Natural killer cell (primary cell): Measurements from ENCODE around the gene PDE4D. TPM values are rescaled to one million over a fixed set of nuclear protein-coding genes. Genes with fewer than 3 reads are reported as not detected.

Experiments used
- ATAC-seq, 3 donors: fragments of 150-1000 bp in 2 of 3; fragments of 200-7000 bp in 1 of 3; cut with Tn5 transposase; 1 replicate in 1 of 3; 2 replicates in 2 of 3; pipeline ENCODE4 v1.10.0; 2021; ENCODE audit warnings: mild to moderate bottlenecking in 2 of 3, moderate library complexity in 2 of 3
- DNase-seq, 2 donors: peaks; one replicate each; pipeline versions ENCODE4 v3.0.0 to v3.0.0-alpha.2; 2013 to 2021; ENCODE audit warnings: mixed read lengths in 1 of 2
- H3K27ac ChIP-seq: one replicate; pipeline ENCODE4 v1.5.1; 2013; ENCODE audit warnings: mild to moderate bottlenecking, low read length
- H3K27me3 ChIP-seq: one replicate; pipeline ENCODE4 v1.6.1; 2013; ENCODE audit warnings: low read length; ENCODE audit not compliant: control insufficient read depth, insufficient read depth
- H3K36me3 ChIP-seq: one replicate; pipeline ENCODE4 v1.6.1; 2013; ENCODE audit warnings: low read length; ENCODE audit not compliant: control insufficient read depth, insufficient read depth
- H3K4me1 ChIP-seq: one replicate; pipeline ENCODE4 v1.6.1; 2013; ENCODE audit warnings: low read length; ENCODE audit not compliant: control insufficient read depth, insufficient read depth
- H3K4me3 ChIP-seq: one replicate; pipeline ENCODE4 v1.5.1; 2013; ENCODE audit warnings: low read length
- H3K9me3 ChIP-seq: one replicate; pipeline ENCODE4 v1.6.1; 2013; ENCODE audit warnings: low read length; ENCODE audit not compliant: control insufficient read depth, insufficient read depth
- H3K27ac Mint-ChIP-seq, 2 donors: one replicate each; pipeline ENCODE4 v1.8.0; 2022; ENCODE audit warnings: mild to moderate bottlenecking in 2 of 2, mixed read lengths in 2 of 2, moderate library complexity in 1 of 2
- H3K27me3 Mint-ChIP-seq, 2 donors: one replicate each; pipeline ENCODE4 v1.8.0; 2022; ENCODE audit warnings: low read depth in 2 of 2, mixed read lengths in 2 of 2
- H3K36me3 Mint-ChIP-seq: one replicate; pipeline ENCODE4 v1.8.0; 2022; ENCODE audit warnings: mixed read lengths
- H3K4me1 Mint-ChIP-seq, 2 donors: one replicate each; pipeline ENCODE4 v1.8.0; 2022; ENCODE audit warnings: mixed read lengths in 2 of 2
- H3K4me3 Mint-ChIP-seq: one replicate; pipeline ENCODE4 v1.8.0; 2022; ENCODE audit warnings: mild to moderate bottlenecking, moderate library complexity, mixed read lengths
- H3K9me3 Mint-ChIP-seq, 2 donors: one replicate each; pipeline ENCODE4 v1.8.0; 2022; ENCODE audit warnings: mixed read lengths in 2 of 2
- CTCF ChIP-seq: fragments of 200-600 bp; IDR thresholded peaks from one replicate; pipeline ENCODE4 v1.8.0; 2022; ENCODE audit warnings: antibody characterized with exemption
- WGBS: methylation state at CpG from one replicate; pipeline ENCODE4 v1.1.7; 2013; ENCODE audit warnings: missing lambda C conversion rate; ENCODE audit not compliant: insufficient coverage; 5-methylcytosine and 5-hydroxymethylcytosine counted together
- intact Hi-C: fragments of 100-400 bp; cut with micrococcal nuclease; formaldehyde crosslinking; loops from one replicate; pipeline ENCODE4 v1.14.2; 2022
- total RNA-seq, 4 donors: library from RNA; stranded (reverse); fragments of 120-200 nt in 1 of 4; gene quantifications; one replicate each; pipeline versions ENCODE4 v1.2.3 to v1.2.4, GENCODE V29; 2013 to 2022

Gene PDE4D
- total RNA-seq, 3 donors from 2014 or later (not counting 1 experiment from before 2014, with no cell fraction given) = 109 to 170 (median 116) TPM

- no peak overlapping the region for H3K27ac ChIP-seq
- intact Hi-C loops = no loop called here
- H3K27me3 ChIP-seq = no peaks in the 10 kb centered on the region
- peaks cover 3 to 8% of the 10 kb centered on the region in 2 donors for H3K27me3 Mint-ChIP-seq
- H3K27ac Mint-ChIP-seq = no peak overlapping the region
- H3K9me3 Mint-ChIP-seq = no peaks in the 10 kb centered on the region
- DNase-seq = no peak
- no peaks in the 10 kb centered on the region for H3K4me1 ChIP-seq
- H3K36me3 Mint-ChIP-seq = no peaks in the 10 kb centered on the region
- H3K4me3 ChIP-seq = no peak overlapping the region
- WGBS = 65% methylated on average over 2 of the region's 4 CpGs
- no peak for ATAC-seq
- peaks cover 9% of the 10 kb centered on the region for H3K9me3 ChIP-seq
- TF ChIP-seq CTCF = no peak
- no peak overlapping the region for H3K4me3 Mint-ChIP-seq
- no peaks in the 10 kb centered on the region for H3K36me3 ChIP-seq
- no peaks in the 10 kb centered on the region for H3K4me1 Mint-ChIP-seq
Observed at GRCh38 chr5:59709346-59709821, 184.1 kb downstream of the PDE4D start.

DNA sequence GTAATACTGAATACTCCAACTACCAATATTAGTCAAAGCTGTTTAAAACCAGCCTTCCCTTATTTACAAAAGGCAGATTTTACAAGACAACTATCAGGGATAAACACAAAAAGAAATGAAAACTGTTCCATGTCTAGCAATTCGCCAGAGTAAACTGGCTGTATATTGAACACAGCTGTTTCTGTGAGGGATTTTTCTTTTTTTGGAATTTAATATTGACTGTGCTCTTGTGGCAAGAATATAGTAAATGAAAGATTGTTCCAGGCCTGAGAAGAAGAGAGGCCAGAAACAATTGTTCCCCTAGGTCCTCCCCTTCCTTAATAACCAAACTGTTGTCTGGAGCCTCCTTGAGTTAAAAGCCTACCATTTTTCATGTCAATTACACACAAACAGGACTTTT, 188.6 kb downstream of the PDE4D start:
- Histone ChIP-seq H3K27ac (no peak overlapping the region), H3K27me3 (no peaks in the 10 kb centered on the region), H3K4me3 (no peak overlapping the region), H3K4me1 (no peaks in the 10 kb centered on the region), H3K36me3 (no peaks in the 10 kb centered on the region), H3K9me3 (no peaks in the 10 kb centered on the region)
- Mint-ChIP-seq H3K4me1 (no peaks in the 10 kb centered on the region), H3K36me3 (no peaks in the 10 kb centered on the region), H3K27me3 (peaks cover 14 to 15% of the 10 kb centered on the region in 2 donors), H3K27ac (no peak overlapping the region), H3K9me3 (no peaks in the 10 kb centered on the region), H3K4me3 (no peak overlapping the region)
- no peak for TF ChIP-seq CTCF
- ATAC-seq = no peak
- 93% methylated on average over 1 of the region's 1 CpG for WGBS
- intact Hi-C loops = no loop called here
- no peak for DNase-seq

- ATAC-seq (no peak), DNase-seq (no peak)
- Histone ChIP-seq H3K4me1 (no peaks in the 10 kb centered on the region), H3K4me3 (no peak overlapping the region), H3K9me3 (no peaks in the 10 kb centered on the region), H3K27me3 (no peaks in the 10 kb centered on the region), H3K36me3 (no peaks in the 10 kb centered on the region), H3K27ac (no peak overlapping the region)
- Mint-ChIP-seq H3K4me3 (no peak overlapping the region), H3K4me1 (no peaks in the 10 kb centered on the region), H3K9me3 (no peaks in the 10 kb centered on the region), H3K27ac (no peak overlapping the region), H3K27me3 (peaks cover 6 to 12% of the 10 kb centered on the region in 2 donors), H3K36me3 (no peaks in the 10 kb centered on the region)
- WGBS = 70% methylated on average over 2 of the region's 2 CpGs
- intact Hi-C loops = no loop called here
- TF ChIP-seq CTCF = no peak
Observed at GRCh38 chr5:59703789-59704188, 189.7 kb downstream of the PDE4D start.
